ENCODE measurements around the gene EXOC5. TPM values are rescaled to one million over a fixed set of nuclear protein-coding genes. Genes with fewer than 3 reads are reported as not detected.

The EXOC5 gene
- total RNA-seq, 1 experiment from 2014 or later: 46.5 TPM

DNA sequence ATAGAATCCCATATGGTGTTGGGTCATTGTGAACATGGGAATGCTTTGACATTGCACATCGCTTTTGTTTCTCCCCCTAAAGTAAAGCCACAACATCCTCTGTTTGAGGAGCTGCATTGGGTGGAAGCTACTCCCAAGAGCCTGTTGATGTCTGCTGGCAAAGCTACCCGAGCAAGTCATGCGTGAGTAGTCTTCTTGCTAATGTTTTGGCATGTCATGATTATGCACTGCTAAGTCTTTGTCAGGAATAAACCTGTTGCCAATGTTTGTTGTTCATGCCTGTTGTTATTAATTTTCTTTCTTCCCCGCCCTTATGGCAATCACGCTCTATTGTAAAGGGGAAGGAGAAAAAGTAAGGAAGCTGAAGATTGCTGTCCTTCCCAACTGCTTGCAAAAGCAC is 97.3 kb downstream of the EXOC5 start:
- DNase-seq (ENCODE audit: extremely low read depth, low read depth): no peak

DNA sequence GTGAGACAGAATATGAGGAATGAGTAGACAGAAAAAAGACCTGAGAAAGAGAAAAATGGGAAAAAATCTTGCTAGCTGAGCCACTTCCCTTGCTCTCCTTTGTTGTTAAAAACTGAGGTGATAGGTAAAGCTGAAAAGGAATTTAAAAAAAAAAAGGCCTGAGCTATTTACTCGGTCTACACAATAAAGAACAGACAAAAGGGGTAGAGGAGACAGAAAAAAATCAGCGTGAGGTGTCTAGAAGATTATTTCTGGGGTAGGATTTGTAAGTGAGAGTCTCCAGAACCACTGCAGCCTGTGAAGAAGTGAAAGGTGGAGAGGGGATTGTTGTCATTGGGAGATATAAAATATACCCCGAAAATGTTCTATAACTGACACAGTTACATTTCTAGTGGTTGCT is 98.8 kb downstream of the EXOC5 start:
- DNase-seq (ENCODE audit: extremely low read depth, low read depth): no peak

DNA sequence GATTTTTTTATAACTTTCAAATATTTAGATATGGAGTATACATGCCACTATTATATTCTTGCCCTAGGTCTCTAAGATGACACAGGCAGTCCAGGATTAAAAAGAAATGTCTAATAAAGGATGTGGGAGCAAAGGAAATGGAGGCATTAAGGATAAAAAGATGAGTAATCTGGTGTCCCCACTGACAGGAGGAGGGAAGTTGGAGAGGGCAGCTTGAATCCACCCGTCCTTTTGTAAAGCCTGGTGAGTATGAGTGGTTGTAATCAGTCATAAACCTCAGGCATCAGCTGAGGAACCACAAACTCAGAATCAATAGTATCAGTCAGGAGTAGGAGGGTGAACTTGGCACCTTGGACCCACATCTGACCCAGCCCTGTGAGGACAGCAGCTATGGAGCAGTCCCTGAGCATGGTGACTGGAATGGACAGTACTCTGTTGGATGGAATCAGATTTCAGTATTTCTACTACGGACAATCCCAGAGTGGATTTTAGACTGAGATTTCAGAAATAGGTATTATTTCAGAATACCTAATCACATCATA is 100.5 kb downstream of the EXOC5 start:
- no peak for DNase-seq (ENCODE audit: extremely low read depth, low read depth)

DNA sequence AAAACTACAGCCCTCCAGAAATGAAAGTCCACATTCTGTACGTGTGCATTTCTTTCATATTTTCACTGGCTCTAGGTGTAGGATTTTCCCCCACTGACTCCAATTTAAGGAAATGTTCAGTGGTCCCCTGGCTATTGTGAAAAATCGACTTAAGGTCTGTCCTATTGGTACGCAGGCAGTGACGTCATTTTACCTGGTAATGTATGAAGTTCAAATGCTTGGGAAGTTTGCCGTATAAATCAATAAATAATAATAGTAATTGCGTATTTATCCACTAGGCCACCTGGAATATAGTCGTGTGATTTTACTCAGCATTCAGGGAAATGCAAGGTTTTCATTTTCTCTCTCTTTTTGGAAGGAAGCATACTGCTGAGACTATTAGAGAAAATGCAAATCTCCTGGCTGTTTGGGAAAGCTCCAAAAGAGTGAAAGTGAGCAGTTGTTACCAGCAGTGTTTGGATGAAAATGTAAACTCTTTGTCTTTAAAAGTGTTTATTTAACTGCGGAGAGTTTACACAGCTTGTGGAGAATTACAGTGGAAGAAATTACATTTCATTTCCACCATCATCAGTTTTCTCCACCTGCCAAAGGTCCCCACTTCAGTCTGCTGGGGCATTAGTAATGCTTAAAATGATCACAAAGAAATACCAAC is 107.0 kb downstream of the EXOC5 start:
- DNase-seq (ENCODE audit: extremely low read depth, low read depth): no peak

DNA sequence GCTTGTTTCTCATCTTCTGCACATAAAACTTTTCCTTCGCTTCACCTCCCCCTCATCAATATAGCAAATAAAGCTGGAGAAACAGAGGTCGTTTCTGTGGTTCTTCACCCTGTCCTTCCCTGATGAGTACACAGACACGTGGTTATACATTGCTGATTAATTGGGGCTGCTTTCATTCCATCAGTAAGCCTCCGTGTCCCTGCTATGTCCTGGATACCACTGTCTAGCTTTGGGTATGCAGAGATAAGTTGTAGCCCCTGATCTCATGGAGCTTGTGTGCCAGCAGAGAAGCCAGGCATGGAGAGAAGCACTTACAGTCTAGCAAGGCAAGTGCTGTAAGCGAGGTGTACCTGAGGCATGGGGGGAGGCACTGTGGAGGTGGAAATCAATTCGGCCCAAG is 108.4 kb downstream of the EXOC5 start:
- no peak for DNase-seq (ENCODE audit: extremely low read depth, low read depth)

DNA sequence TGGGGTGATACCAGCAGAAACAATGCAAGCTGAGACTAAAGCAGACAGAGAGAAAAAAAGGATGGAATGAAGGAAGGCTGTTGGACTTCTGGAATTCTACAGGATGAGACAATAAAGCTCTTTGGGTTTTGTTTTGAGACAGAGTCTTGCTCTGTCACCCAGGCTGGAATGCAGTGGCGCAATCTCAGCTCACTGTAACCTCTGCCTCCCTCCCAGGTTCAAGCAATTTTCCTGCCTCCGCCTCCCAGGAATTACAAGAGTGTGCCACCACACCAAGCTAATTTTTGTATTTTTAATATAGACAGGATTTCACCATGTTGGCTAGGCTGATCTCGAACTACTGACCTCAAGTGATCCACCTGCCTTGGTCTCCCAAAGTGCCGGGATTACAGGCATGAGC is 115.4 kb downstream of the EXOC5 start:
- DNase-seq (ENCODE audit: extremely low read depth, low read depth): no peak

Other genes starting within 250 kb of the EXOC5 start
- gene AP5M1, start 66 bp upstream of the EXOC5 start, total RNA-seq (2014; rRNA removed; shearing (Covaris generic)): 24.2 and 28.6 TPM in 2 replicates
- gene NAA30, start 121.7 kb upstream of the EXOC5 start, total RNA-seq (2014; rRNA removed; shearing (Covaris generic)): 30.9 and 32.7 TPM in 2 replicates
- gene CCDC198, start 225.0 kb upstream of the EXOC5 start, total RNA-seq (2014; rRNA removed; shearing (Covaris generic)): not detected in 2 replicates

All from NCI-H460 (cell line).